HepG2 (cell line): Measurements from ENCODE around the gene CA10. TPM values are rescaled to one million over a fixed set of nuclear protein-coding genes. Genes with fewer than 3 reads are reported as not detected.

Experiments used
- ATAC-seq: fragments of 200-7000 bp; cut with Tn5 transposase; 3 replicates; pipeline ENCODE4 v1.9.1; 2020; ENCODE audit warnings: mild to moderate bottlenecking, moderate library complexity
- BruUV-seq: library from RNA; stranded (reverse); fragments of 400-500 nt; replicated peaks from 2 replicates; lab custom pipeline; 2021; lab: Mats Ljungman, UMichigan
- CTCF ChIA-PET: fragments of 300-600 bp; formaldehyde crosslinking; extraction: SDS; loops from one replicate; lab custom pipeline; 2021; ENCODE audit warnings: low total read pairs, inconsistent platforms, low intra/inter-chr PET ratio; lab: Yijun Ruan, JAX
- POLR2A ChIA-PET: fragments of 350-600 bp; sonication (Branson Sonifier 250); formaldehyde crosslinking; loops from one replicate; lab custom pipeline; 2020; ENCODE audit warnings: antibody characterized with exemption, inconsistent platforms; lab: Yijun Ruan, JAX
- DNase-seq: peaks from one replicate; pipeline ENCODE4 v3.0.0-alpha.2; 2015; ENCODE audit warnings: low spot score
- FAIRE-seq: peaks from 3 replicates; lab custom pipeline; 2011; peaks lifted over from hg19 to GRCh38; lab: Jason Lieb, UNC
- H2AFZ ChIP-seq: one replicate; pipeline ENCODE4 v1.6.1; 2011; ENCODE audit warnings: low read length, inconsistent platforms
- H3K27ac ChIP-seq: fragments of 300-600 bp; 3 replicates; pipeline ENCODE4 v1.8.0; 2011; ENCODE audit warnings: mixed run types, mild to moderate bottlenecking, mixed read lengths, low read length, inconsistent platforms; ENCODE audit not compliant: insufficient read depth; ENCODE audit errors: extremely low read length
- H3K27me3 ChIP-seq, 2 experiments: fragments of 200-600 bp in 1 of 2; 2 replicates in 1 of 2; 3 replicates in 1 of 2; pipeline versions ENCODE4 v1.6.0 to v1.8.0; 2011; ENCODE audit warnings: low read length in 2 of 2, mild to moderate bottlenecking in 2 of 2, moderate library complexity in 2 of 2, inconsistent platforms in 1 of 2; ENCODE audit not compliant: insufficient read depth in 2 of 2, control insufficient read depth in 1 of 2
- H3K36me3 ChIP-seq, 2 experiments: fragments of 200-600 bp in 1 of 2; replicated peaks in 1 of 2; 2 replicates in 1 of 2; 3 replicates in 1 of 2; pipeline versions ENCODE4 v1.5.1 to v1.8.0; 2011; ENCODE audit warnings: low read length in 2 of 2, inconsistent platforms in 1 of 2; ENCODE audit not compliant: insufficient read depth in 2 of 2, control insufficient read depth in 1 of 2
- H3K4me1 ChIP-seq: 2 replicates; pipeline ENCODE4 v1.5.1; 2012; ENCODE audit warnings: low read length, inconsistent platforms; ENCODE audit not compliant: insufficient read depth
- H3K4me2 ChIP-seq: 2 replicates; pipeline ENCODE4 v1.6.0; 2011; ENCODE audit warnings: low read depth, low read length, inconsistent platforms
- H3K4me3 ChIP-seq, 3 experiments: fragments of 200-600 bp in 1 of 3; sonication (generic), shearing (Covaris generic) in 1 of 3; replicated peaks in 1 of 3; 2 replicates each; pipeline ENCODE4 v1.5.1; 2011 to 2016; ENCODE audit warnings: low read length in 3 of 3, inconsistent platforms in 2 of 3, low read depth in 2 of 3, mild to moderate bottlenecking in 2 of 3, control low read depth in 1 of 3, mixed read lengths in 1 of 3; ENCODE audit not compliant: insufficient read depth in 1 of 3
- H3K79me2 ChIP-seq: one replicate; pipeline ENCODE4 v1.6.1; 2011; ENCODE audit warnings: low read length, inconsistent platforms; ENCODE audit not compliant: insufficient read depth
- H3K9ac ChIP-seq: 2 replicates; pipeline ENCODE4 v1.6.0; 2011; ENCODE audit warnings: mild to moderate bottlenecking, low read depth, low read length, inconsistent platforms; ENCODE audit not compliant: insufficient read depth
- H3K9me3 ChIP-seq: 2 replicates; pipeline ENCODE4 v1.5.1; 2012; ENCODE audit warnings: mild to moderate bottlenecking, low read length
- H4K20me1 ChIP-seq: 2 replicates; pipeline ENCODE4 v1.6.0; 2011; ENCODE audit warnings: inconsistent platforms, mild to moderate bottlenecking, low read length, moderate library complexity; ENCODE audit not compliant: insufficient read depth
- BRF2 ChIP-seq: sonication (generic); formaldehyde crosslinking; IDR thresholded peaks from 2 replicates; pipeline ENCODE4 v1.8.1; 2022; ENCODE audit warnings: mild to moderate bottlenecking, missing genetic modification reagents
- WIZ ChIP-seq: sonication (generic); formaldehyde crosslinking; IDR thresholded peaks from 2 replicates; pipeline ENCODE4 v1.5.1; 2020; ENCODE audit warnings: mild to moderate bottlenecking, missing genetic modification reagents
- ZNF546 ChIP-seq: sonication (generic); formaldehyde crosslinking; conservative IDR thresholded peaks from 2 replicates; pipeline ENCODE4 v1.8.1; 2023; ENCODE audit warnings: mild to moderate bottlenecking, missing genetic modification reagents
- ZZZ3 ChIP-seq: sonication (generic); formaldehyde crosslinking; IDR thresholded peaks from 2 replicates; pipeline ENCODE4 v1.4.0; 2020; ENCODE audit warnings: missing genetic modification reagents, mild to moderate bottlenecking, borderline replicate concordance
- WGBS: methylation state at CpG from one replicate; pipeline ENCODE4 v1.1.6; 2017; ENCODE audit warnings: low lambda C conversion rate; 5-methylcytosine and 5-hydroxymethylcytosine counted together
- in situ Hi-C: cut with HindIII; loops from 2 replicates; pipeline ENCODE4 v1.10.0; 2017; ENCODE audit warnings: low pct_unique_long_range_greater_than_20kb; ENCODE audit not compliant: extremely low pct_ligation_motif_present
- intact Hi-C: fragments of 100-400 bp; cut with micrococcal nuclease; formaldehyde crosslinking; loops from one replicate; pipeline ENCODE4 v1.10.0; 2022; ENCODE audit not compliant: unreplicated experiment
- polyA plus RNA-seq, 8 experiments: library from polyadenylated mRNA; depleted of rRNA in 3 of 8; stranded (reverse) in 7 of 8; unstranded in 1 of 8; fragments of >200 nt; fragmentation: Illumina TruSeq in 4 of 8; extraction: Trizol in 4 of 8; gene quantifications; 2 replicates each; pipeline versions ENCODE4 v1.2.1 to v1.2.3, GENCODE V29; 2011 to 2016; ENCODE audit warnings: low read depth in 4 of 8, missing spikeins in 1 of 8, mixed read lengths in 1 of 8; ENCODE audit not compliant: insufficient read depth in 1 of 8
- total RNA-seq, 5 experiments: library from RNA; depleted of rRNA; stranded (reverse); fragments of >200 nt; fragmentation: Illumina TruSeq; extraction: Trizol; gene quantifications; 2 replicates each; pipeline ENCODE4 v1.2.3, GENCODE V29; 2016; ENCODE audit warnings: low read depth in 1 of 5
- TF ChIP-seq, protein P1 (sequence below): sonication (generic); formaldehyde crosslinking; IDR thresholded peaks from 2 replicates; pipeline ENCODE4 v1.4.0; 2020; ENCODE audit warnings: mild to moderate bottlenecking, missing genetic modification reagents
- TF ChIP-seq, protein P2 (sequence below): IDR thresholded peaks from 2 replicates; pipeline ENCODE4 v1.6.1; 2016; ENCODE audit warnings: missing biosample characterization, missing genetic modification reagents, low read depth
- TF ChIP-seq, protein P3 (sequence below): sonication (generic); formaldehyde crosslinking; conservative IDR thresholded peaks from 2 replicates; pipeline ENCODE4 v1.5.0; 2020; ENCODE audit warnings: missing genetic modification reagents

Gene CA10
- total and polyA plus RNA-seq, 2 of the 13 experiments (the other 11 are each of a cell fraction or from before 2014, with no cell fraction given), result not detected

- intact Hi-C loops (no loop called here), in situ Hi-C loops (no loop called here)
- Histone ChIP-seq H3K27ac (no peak overlapping the region), H3K79me2 (no peaks in the 10 kb centered on the region), H3K27me3 (no peaks in the 10 kb centered on the region), H3K4me2 (no peak overlapping the region), H2AFZ (no peak overlapping the region), H3K36me3 (no peaks in the 10 kb centered on the region), H3K4me3 (no peak overlapping the region), H4K20me1 (no peaks in the 10 kb centered on the region), H3K9ac (no peak overlapping the region), H3K4me1 (no peaks in the 10 kb centered on the region), H3K9me3 (no peaks in the 10 kb centered on the region)
- BruUV-seq, result no TSS peak
- FAIRE-seq, result no peak
- 21% methylated on average over 4 of the region's 4 CpGs for WGBS
- no peak for ATAC-seq
- ChIA-PET CTCF (no interaction called here), POLR2A (no interaction called here)
- DNase-seq, result no peak
- TF ChIP-seq, protein P1, sequence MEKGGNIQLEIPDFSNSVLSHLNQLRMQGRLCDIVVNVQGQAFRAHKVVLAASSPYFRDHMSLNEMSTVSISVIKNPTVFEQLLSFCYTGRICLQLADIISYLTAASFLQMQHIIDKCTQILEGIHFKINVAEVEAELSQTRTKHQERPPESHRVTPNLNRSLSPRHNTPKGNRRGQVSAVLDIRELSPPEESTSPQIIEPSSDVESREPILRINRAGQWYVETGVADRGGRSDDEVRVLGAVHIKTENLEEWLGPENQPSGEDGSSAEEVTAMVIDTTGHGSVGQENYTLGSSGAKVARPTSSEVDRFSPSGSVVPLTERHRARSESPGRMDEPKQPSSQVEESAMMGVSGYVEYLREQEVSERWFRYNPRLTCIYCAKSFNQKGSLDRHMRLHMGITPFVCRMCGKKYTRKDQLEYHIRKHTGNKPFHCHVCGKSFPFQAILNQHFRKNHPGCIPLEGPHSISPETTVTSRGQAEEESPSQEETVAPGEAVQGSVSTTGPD (CRISPR knock-in tag), result no peak
- TF ChIP-seq, protein P2, sequence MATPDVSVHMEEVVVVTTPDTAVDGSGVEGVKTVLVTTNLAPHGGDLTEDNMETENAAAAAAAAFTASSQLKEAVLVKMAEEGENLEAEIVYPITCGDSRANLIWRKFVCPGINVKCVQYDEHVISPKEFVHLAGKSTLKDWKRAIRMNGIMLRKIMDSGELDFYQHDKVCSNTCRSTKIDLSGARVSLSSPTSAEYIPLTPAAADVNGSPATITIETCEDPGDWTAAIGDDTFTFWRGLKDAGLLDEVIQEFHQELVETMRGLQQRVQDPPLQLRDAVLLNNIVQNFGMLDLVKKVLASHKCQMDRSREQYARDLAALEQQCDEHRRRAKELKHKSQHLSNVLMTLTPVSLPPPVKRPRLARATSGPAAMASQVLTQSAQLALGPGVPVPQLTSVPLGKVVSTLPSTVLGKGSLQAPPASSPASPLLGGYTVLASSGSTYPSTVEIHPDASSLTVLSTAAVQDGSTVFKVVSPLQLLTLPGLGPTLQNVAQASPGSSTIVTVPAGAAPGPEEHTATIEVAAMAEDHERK, result no peak
- TF ChIP-seq ZZZ3 (CRISPR knock-in tag) (no peak), BRF2 (CRISPR knock-in tag) (no peak), ZNF546 (no peak), WIZ (CRISPR knock-in tag) (no peak)
- TF ChIP-seq, protein P3, sequence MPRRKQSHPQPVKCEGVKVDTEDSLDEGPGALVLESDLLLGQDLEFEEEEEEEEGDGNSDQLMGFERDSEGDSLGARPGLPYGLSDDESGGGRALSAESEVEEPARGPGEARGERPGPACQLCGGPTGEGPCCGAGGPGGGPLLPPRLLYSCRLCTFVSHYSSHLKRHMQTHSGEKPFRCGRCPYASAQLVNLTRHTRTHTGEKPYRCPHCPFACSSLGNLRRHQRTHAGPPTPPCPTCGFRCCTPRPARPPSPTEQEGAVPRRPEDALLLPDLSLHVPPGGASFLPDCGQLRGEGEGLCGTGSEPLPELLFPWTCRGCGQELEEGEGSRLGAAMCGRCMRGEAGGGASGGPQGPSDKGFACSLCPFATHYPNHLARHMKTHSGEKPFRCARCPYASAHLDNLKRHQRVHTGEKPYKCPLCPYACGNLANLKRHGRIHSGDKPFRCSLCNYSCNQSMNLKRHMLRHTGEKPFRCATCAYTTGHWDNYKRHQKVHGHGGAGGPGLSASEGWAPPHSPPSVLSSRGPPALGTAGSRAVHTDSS (CRISPR knock-in tag), result no peak
Measured at GRCh38 chr17:51801626-51802025, 356.9 kb downstream of the CA10 start.
